Right renal pelvis (tissue), 4 donors: ENCODE measurements around the gene C6orf58. TPM values are rescaled to one million over a fixed set of nuclear protein-coding genes. Genes with fewer than 3 reads are reported as not detected.
"Not testable (repeated sequence)": the region's sequence is repeated elsewhere in the genome, so short reads cannot be mapped to it uniquely, and the experiment has no call there.

Source experiments
- DNase-seq, 4 donors: peaks; one replicate each; pipeline ENCODE4 v3.0.0-alpha.2; 2013; ENCODE audit warnings: low read depth in 4 of 4, low spot score in 3 of 4, missing footprints in 1 of 4
- polyA plus RNA-seq, 4 donors: library from polyadenylated mRNA; unstranded; fragments of 120-200 nt; gene quantifications; one replicate each; pipeline ENCODE4 v1.2.1, GENCODE V29; 2013; ENCODE audit not compliant: insufficient read length in 4 of 4

C6orf58 gene
- polyA plus RNA-seq, 4 donors: 0.91 to 1.2 (median 1.2) TPM

DNA sequence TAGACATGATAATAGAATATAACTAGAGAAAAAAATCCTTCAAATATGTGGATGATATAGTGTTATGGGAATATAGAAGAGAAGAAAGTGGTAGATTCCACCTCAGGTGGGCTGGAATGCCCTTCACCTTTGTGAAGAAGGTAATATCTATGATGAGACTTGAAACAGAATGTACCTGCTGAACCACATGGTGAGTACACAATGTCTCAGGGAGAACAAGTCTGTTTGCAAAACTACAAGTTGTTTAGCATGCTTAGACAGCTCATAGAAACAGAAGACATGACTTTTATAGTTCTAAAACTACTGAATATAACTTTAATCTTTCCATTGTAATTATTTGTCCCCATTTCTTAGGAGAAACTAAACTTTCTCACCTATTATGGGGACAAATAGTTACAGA is 12.2 kb downstream of the C6orf58 start:
- no peak for DNase-seq

DNA sequence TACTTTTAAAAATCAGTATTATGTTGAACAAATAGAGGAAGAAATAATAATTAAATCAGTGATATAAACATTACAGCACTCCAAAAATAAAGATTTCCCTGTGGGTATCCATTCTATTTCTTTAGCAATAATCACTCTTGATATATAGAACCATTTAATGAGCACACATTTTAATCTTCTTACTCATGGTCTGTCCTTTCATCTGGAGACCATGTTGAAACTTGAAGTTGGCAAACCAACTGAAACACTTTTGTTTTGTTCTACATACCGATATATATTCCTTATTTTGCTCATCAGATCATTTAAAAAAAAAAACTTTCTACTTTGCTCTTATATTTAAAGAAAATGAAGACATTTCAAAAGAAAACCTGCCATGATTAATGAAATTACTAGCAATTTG is 13.4 kb downstream of the C6orf58 start:
- no peak for DNase-seq

DNA sequence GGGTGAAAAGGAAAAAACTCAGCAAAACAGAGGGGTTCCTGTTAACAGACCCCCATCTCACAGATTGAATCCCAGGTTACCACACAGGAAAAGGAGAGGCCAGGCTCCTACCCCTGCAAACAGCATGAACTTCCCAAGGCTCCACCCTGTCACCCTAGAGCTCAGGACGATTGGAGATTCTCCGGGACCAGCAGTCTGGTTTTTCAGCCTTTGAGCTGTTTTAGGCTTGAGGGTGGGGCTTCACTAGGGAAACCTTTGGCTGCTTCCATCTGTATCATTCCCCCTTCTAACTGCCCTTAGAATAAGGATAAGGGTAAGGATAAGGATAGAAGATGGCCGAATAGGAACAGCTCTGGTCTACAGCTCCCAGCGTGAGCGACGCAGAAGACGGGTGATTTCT is 16.0 kb downstream of the C6orf58 start:
- no peak for DNase-seq

DNA sequence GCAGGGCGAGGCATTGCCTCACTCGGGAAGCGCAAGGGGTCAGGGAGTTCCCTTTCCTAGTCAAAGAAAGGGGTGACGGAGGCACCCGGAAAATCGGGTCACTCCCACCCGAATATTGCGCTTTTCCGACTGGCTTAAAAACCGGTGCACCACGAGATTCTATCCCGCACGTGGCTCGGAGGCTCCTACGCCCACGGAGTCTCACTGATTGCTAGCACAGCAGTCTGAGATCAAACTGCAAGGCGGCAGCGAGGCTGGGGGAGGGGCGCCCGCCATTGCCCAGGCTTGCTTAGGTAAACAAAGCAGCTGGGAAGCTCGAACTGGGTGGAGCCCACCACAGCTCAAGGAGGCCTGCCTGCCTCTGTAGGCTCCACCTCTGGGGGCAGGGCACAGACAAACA is 16.5 kb downstream of the C6orf58 start:
- DNase-seq: not testable (repeated sequence)

DNA sequence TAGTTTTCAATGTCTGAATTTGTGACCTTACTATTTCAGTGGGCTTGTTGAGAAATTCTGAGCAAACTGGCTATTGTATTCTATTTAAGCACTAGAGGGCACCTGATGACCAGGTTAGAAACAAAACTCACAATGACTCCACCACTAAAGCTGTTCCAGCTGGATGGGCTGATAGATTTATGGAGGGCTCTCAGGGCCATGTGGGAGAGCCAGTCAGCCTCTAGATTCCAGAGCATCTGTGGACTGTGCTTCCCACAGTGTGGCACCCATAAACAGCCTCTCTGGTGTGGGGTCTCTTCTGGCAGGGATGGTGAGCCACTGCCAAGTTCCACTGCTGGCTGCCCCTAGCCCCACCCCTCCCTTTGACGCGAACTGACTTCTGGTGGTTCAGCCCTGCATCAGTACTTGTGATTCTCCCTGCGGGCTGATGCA is 29.2 kb downstream of the C6orf58 start:
- DNase-seq: peak; percentile 26 to 62 (median 42)

DNA sequence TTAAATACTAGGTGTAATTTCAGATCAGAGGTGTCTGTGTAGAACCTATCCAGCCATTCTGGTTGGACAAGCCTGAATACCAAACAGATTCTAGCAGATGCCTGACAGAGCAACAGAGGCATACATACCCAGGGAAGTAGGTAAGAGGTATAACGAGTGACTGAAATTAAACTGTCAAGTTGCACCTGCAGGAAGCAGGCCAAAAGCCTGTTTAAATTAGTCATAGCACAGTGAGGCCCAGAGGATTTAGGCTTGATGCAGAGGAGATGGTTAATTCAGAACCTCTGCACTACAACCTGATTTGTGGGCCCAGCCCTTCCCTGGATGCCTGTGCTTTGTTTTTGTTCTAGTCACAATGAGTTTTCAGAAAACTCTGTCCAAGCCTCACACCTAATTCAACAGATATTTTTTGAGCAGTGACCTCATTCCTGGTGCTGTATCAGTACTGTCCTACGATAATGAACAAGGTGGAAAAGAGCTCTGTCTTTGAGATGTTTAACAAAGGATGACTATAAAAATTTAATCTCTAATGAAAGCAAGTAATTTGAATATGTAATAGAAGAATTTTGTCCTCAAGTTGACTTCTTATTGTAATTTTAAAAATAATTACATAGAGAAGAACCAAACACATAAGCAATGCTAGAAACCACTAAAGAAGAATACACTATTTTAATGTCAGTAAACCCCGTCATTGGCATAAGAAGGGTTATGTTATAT is 31.7 kb downstream of the C6orf58 start:
- DNase-seq: no peak

DNA sequence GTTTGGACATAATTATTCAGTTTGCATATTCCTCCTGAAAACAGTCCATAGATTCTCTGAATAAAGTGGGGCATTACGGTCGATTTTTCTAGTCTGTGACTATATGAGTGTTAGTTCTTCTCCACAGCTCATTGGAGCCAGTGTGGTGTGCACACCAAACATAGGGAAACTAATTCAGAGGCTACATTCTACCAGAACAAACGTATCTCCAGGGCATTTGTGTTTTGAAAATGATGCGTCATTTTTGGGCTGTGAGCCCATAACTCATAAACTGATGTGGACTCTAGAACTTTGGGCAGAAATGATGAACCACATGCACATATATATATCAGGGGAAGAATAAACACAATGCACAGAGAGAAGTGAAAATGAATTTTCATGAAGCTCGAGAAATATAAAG is 41.8 kb downstream of the C6orf58 start:
- no peak for DNase-seq

DNA sequence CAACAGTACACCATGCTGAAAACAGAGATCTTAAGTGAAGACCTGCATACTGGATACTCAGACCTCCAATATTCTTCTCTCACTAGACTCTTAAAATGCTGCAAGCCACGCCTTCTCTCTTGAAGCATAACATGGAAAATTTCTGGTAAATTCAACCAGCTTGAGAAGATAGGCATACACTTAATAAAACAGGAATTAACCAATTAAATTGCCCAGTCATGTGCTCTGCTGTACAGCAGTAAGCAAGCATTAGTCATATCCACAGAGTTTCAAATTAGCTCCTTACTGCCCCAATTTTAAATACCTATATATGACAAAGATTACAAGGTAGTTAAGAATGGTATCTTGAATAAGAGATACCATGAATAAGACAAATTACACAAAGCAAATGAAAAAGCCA is 53.8 kb downstream of the C6orf58 start:
- no peak for DNase-seq

DNA sequence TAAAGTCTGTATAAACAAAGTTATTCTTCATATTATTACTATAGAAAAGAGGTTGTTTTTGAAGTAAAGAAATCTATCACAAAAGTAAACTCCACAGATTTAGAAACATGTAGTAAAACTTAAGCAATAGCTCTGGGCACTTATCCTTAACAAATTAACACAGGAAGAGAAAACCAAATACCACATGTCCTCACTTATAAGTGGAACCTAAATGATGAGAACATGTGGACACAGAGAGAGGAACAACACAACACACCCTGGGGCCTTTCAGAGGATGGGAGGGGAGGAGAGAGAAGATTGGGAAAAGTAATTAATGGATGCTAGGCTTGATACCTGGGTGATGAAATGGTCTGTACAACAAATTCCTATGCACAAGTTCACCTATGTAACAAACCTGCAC is 57.2 kb downstream of the C6orf58 start:
- no peak for DNase-seq

DNA sequence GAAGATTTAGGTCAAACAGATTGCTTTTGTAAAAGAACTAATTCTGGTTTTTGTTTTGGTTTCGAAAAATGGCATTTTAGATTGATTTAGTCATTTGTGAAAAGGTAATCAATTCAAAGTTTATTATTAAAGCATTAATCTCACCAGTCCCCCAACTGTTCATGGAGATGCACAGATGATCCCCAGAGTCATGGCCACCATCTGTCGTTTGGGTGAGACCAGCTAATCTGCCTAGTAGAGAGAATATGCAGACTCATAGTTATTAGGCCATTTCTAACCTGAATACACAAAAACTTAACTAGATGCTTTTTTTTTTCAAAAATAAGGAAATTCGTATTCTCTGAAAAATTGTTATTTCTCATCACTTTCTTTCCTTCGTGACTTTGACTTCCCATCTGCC is 58.1 kb downstream of the C6orf58 start:
- no peak for DNase-seq

DNA sequence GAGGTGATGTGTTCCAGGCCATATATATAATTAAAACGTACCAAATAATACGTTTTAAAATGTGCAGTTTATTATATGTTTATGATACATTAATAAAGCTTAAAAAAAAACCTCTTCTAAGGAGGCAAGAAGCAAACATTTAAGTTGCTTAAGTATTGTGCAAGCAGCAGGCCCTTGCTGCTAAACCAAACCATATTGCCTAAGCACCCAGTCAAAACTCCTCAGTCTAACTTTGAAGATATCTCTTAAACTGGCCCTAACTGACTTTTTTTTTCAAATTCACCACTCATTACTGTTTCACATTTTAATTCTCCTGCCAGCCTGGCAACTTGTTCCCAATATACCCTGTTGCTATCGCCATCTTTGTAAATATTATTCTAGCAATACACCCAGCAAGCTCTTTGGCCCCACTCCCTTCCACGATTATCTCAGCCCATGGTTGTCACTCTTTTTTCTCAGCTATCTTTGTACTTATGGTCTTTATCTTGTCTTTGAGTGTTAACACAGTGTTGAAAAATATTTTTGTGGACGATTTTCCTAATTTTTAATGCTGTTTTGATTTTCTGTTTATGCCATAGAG is 60.9 kb downstream of the C6orf58 start:
- DNase-seq: no peak

Other genes with a start within 250 kb of the C6orf58 start
- 10 to 100 TPM; 79.6 to 98.7 (median 90.0) TPM for gene ECHDC1, start 233.6 kb upstream of the C6orf58 start, polyA plus RNA-seq
- 1 to 10 TPM; 3.5 to 5.5 (median 4.1) TPM for gene KIAA0408, start 117.8 kb upstream of the C6orf58 start, polyA plus RNA-seq